AG04450 (cell line): Measurements from ENCODE around the gene MFSD8. TPM values are rescaled to one million over a fixed set of nuclear protein-coding genes. Genes with fewer than 3 reads are reported as not detected.
"Not testable (repeated sequence)": the region's sequence is repeated elsewhere in the genome, so short reads cannot be mapped to it uniquely, and the experiment has no call there.

Source experiments
- CTCF ChIA-PET: fragments of 300-600, 350-600 bp; formaldehyde crosslinking; extraction: SDS; loops from one replicate; lab custom pipeline; 2022; ENCODE audit warnings: antibody characterized with exemption, inconsistent platforms; lab: Charles Lee
- POLR2A ChIA-PET: fragments of 350-600 bp; formaldehyde crosslinking; extraction: SDS; loops from one replicate; lab custom pipeline; 2021; ENCODE audit warnings: antibody characterized with exemption, inconsistent platforms; lab: Yijun Ruan, JAX
- DNase-seq: peaks from one replicate; pipeline ENCODE4 v3.0.0-alpha.2; 2011; ENCODE audit warnings: low read depth, low spot score
- H3K27ac ChIP-seq: one replicate; pipeline ENCODE4 v1.5.1; 2012; ENCODE audit warnings: low read depth, low read length, control low read depth
- H3K27me3 ChIP-seq: one replicate; pipeline ENCODE4 v1.6.0; 2012; ENCODE audit warnings: low read length; ENCODE audit not compliant: control insufficient read depth, insufficient read depth
- H3K4me3 ChIP-seq: 2 replicates; pipeline ENCODE4 v1.5.1; 2011; ENCODE audit warnings: mild to moderate bottlenecking, low read depth, low read length, control low read depth
- H3K9me3 ChIP-seq: 2 replicates; pipeline ENCODE4 v1.5.1; 2012; ENCODE audit warnings: low read length; ENCODE audit not compliant: control insufficient read depth, insufficient read depth
- polyA plus RNA-seq: library from polyadenylated mRNA; depleted of rRNA; stranded (reverse); fragments of >200 nt; gene quantifications from 2 replicates; pipeline ENCODE4 v1.2.3, GENCODE V29; 2011
- TF ChIP-seq, protein P1 (sequence below): IDR thresholded peaks from 2 replicates; pipeline ENCODE4 v1.5.1; 2011; ENCODE audit warnings: low read depth, low read length, control low read depth, inconsistent platforms

The MFSD8 gene
- polyA plus RNA-seq, 1 experiment: 18.0 TPM

DNA sequence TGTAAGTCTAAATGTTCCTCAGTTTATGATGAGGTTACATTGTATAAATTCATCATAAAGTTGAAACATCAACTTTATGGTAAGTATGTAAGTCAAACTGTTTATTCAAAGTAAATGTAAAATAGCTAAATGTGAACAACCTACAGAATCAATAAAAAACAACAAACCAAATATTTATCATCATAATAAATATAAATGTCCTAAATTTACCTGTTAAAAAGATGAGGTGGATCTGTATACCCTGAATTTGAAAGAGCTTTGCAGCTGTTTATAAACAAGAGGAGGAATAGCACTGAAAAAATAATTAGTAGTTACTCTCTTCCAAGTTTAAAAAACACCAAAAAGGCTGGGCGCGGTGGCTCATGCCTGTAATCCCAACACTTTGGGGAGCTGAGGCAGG is 14.0 kb upstream of the MFSD8 start:
- H3K4me3 ChIP-seq: no peak overlapping the region
- no peak overlapping the region for H3K27ac ChIP-seq
- peaks cover 5% of the 10 kb centered on the region; the same call in 1 of the 2 replicates for H3K9me3 ChIP-seq
- TF ChIP-seq, protein P1, sequence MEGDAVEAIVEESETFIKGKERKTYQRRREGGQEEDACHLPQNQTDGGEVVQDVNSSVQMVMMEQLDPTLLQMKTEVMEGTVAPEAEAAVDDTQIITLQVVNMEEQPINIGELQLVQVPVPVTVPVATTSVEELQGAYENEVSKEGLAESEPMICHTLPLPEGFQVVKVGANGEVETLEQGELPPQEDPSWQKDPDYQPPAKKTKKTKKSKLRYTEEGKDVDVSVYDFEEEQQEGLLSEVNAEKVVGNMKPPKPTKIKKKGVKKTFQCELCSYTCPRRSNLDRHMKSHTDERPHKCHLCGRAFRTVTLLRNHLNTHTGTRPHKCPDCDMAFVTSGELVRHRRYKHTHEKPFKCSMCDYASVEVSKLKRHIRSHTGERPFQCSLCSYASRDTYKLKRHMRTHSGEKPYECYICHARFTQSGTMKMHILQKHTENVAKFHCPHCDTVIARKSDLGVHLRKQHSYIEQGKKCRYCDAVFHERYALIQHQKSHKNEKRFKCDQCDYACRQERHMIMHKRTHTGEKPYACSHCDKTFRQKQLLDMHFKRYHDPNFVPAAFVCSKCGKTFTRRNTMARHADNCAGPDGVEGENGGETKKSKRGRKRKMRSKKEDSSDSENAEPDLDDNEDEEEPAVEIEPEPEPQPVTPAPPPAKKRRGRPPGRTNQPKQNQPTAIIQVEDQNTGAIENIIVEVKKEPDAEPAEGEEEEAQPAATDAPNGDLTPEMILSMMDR: no peak
- no peaks in the 10 kb centered on the region for H3K27me3 ChIP-seq
- POLR2A ChIA-PET: no interaction called here
- CTCF ChIA-PET: no interaction called here
- DNase-seq: no peak

DNA sequence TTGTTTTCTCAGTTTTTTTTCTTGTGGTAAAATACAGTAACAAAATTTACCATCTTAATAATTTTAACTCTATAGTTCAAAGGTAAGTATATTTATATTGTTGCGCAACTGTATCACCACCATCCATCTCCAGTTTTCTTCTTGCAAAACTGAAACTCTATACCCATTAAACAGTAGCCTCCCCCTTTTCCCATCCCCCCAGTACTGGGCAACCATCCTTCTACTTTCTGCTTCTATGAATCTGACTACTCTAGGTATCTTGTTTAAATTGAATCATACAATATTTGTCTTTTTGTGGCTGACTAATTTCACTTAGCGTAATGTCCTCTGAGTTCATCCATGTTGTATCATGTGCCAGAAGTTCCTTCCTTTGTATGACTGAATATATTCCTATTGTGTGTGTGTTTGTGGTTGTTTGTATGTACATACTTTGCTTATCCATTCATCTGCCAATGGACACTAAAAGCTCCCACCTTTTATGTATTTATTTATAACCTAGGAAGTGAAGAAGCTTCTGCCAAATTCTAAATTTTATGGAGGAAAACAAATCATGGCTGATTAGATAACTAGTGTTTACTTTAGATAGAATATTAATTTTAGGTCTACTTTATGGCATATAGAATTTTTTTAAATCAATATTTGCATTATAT is 10.3 kb upstream of the MFSD8 start:
- DNase-seq: no peak
- no peak overlapping the region for H3K27ac ChIP-seq
- no peaks in the 10 kb centered on the region for H3K27me3 ChIP-seq
- ChIA-PET CTCF (no interaction called here), POLR2A (no interaction called here)
- H3K9me3 ChIP-seq: peaks cover 5% of the 10 kb centered on the region; the same call in 1 of the 2 replicates
- TF ChIP-seq, protein P1: no peak
- H3K4me3 ChIP-seq: no peak overlapping the region

DNA sequence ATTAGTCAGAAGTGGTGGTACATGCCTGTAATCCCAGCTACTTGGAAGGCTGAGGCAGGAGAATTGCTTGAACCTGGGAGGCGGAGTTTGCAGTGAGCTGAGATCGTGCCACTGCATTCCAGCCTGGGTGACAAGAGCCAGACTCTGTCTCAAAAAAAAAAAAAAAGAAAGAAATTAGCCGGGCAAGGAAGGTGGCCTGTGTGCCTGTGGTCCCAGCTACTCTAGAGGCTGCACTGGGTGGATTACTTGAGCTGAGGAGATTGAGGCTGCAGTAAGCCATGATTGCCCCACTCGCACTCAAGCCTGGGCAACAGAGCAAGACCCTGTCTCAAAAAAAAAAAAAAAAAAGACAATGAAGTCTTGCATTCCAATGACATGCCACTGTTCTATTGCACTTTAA is 6.0 kb upstream of the MFSD8 start:
- H3K9me3 ChIP-seq, H3K27ac ChIP-seq, DNase-seq, H3K4me3 ChIP-seq, POLR2A ChIA-PET, H3K27me3 ChIP-seq: not testable (repeated sequence)
- CTCF ChIA-PET: interaction anchor here (0.7 kb wide), 2 partner anchors 250 to 1184 kb away, joined by 3 to 4 read pairs; no protein-coding TSS in a partner anchor

DNA sequence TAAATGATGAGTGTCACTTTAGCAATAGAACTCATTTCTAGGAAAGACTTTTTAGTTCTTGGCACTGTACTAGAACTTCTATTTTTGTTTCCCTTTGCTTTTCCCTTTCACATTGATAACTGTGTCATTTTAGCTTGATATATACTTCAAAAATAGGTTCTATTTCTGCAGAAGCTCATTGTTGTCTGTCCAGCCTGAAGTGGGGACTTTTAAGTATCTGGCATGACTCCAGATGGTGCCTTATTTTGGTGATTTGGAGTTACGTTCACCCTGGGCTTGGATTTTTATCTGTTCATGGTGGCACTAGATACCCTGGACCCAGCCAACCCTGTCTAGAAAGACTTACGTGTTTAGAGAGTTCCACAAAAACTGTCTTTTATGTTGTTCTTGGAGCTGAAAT is 3.6 kb upstream of the MFSD8 start:
- TF ChIP-seq, protein P1: no peak
- H3K4me3 ChIP-seq: no peak overlapping the region
- H3K27ac ChIP-seq: no peak overlapping the region
- peaks cover 4% of the 10 kb centered on the region; the same call in 1 of the 2 replicates for H3K9me3 ChIP-seq
- H3K27me3 ChIP-seq: no peaks in the 10 kb centered on the region
- ChIA-PET CTCF (interaction anchor here (0.5 kb wide), 1 partner anchor 584 kb away, joined by 3 read pairs; no protein-coding TSS in a partner anchor), POLR2A (interaction anchor here (0.5 kb wide), 1 partner anchor 94 kb away, joined by 3 read pairs; no protein-coding TSS in a partner anchor)
- no peak for DNase-seq

DNA sequence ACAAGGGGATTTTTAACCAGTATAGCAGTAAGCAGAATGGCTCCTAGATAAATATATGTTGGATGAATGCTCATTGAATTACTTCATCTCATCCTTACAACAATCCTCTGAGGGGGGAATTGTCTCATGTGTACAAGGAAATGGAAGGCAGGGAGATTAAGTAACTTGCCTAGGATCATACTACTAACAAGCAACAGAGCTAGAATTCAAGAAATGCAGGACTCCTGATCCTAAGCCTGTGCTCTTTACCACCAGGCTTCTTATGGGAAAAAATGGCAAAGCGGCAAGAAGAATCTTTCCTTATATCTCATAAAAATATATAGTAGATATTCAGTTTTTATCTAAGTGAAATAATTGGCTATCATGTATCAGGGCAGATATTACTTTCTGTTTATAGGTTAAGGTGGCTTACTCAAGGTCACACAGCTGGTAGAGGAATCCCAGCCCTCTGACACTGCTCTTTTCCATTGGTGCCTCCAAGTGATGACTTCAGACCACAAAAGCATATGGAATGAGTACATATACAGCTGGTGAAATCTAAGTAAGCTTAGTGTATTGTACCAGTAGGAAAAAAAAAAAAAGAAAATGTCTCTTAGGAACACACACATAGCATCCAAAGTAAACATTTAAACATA is 2.3 kb upstream of the MFSD8 start:
- no peak overlapping the region for H3K4me3 ChIP-seq
- ChIA-PET CTCF (interaction anchor here (0.6 to 1.1 kb wide), 2 partner anchors 867 to 887 kb away, joined by 3 to 5 read pairs; no protein-coding TSS in a partner anchor), POLR2A (no interaction called here)
- H3K27me3 ChIP-seq: no peaks in the 10 kb centered on the region
- TF ChIP-seq, protein P1: no peak
- DNase-seq: no peak
- peaks cover 4% of the 10 kb centered on the region; the same call in 1 of the 2 replicates for H3K9me3 ChIP-seq
- H3K27ac ChIP-seq: no peak overlapping the region
